Measurements from ENCODE around the gene P3R3URF. TPM values are rescaled to one million over a fixed set of nuclear protein-coding genes. Genes with fewer than 3 reads are reported as not detected.

P3R3URF gene
- total RNA-seq, 4 donors from 2014 or later = not detected

DNA sequence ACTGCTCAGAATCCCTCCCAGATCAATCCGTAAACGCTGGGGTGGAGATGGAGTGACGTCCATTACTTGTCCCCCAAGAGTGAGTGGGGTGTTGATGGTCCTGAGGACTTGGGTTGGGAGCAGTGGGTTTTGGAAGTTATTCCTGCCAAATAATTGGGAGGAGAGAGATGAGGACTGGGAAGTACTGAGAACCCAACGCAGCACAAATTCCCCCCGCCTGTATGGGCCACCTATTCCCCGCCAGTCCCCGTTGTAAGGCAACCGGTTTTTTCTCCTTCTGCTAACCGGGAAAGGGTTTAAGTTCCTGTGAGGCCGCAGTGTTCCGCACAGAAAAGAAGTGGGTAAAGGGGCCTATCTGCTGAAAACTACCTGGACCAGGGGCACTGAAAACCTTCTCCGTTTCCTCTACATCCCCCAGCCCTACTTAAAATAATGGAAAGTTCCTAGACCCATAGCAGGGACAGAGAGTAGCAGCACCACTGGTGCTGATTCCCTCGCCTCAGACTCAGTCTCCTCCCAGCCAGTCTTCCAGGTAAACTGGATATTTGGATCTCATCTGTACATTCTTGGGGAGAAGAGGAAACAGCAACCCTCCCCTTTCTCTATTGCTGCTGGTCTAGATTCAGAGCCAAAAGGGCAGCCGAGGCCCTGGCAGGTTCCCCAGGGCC, 27.6 kb upstream of the P3R3URF start:
- H3K27ac ChIP-seq = peak overlapping the region; percentile 72 to 88 (median 79)
- DNase-seq = no peak
- TF ChIP-seq, protein P1, sequence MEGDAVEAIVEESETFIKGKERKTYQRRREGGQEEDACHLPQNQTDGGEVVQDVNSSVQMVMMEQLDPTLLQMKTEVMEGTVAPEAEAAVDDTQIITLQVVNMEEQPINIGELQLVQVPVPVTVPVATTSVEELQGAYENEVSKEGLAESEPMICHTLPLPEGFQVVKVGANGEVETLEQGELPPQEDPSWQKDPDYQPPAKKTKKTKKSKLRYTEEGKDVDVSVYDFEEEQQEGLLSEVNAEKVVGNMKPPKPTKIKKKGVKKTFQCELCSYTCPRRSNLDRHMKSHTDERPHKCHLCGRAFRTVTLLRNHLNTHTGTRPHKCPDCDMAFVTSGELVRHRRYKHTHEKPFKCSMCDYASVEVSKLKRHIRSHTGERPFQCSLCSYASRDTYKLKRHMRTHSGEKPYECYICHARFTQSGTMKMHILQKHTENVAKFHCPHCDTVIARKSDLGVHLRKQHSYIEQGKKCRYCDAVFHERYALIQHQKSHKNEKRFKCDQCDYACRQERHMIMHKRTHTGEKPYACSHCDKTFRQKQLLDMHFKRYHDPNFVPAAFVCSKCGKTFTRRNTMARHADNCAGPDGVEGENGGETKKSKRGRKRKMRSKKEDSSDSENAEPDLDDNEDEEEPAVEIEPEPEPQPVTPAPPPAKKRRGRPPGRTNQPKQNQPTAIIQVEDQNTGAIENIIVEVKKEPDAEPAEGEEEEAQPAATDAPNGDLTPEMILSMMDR (IDR thresholded peaks at IDR 0.05) = no peak
- TF ChIP-seq POLR2AphosphoS5 (IDR thresholded peaks at IDR 0.05) (no peak), EP300 (IDR thresholded peaks at IDR 0.05; ENCODE audit: low read depth) (no peak), POLR2A (IDR thresholded peaks at IDR 0.05) (no peak)
- H3K4me1 ChIP-seq = peaks cover 4 to 21% (median 14%) of the 10 kb centered on the region in 4 donors
- in situ Hi-C loops (cut with MboI; ENCODE audit: low pct_ligation_motif_present in 1 of 4, low pct_unique_long_range_greater_than_20kb in 1 of 4, low sequenced_read_pairs in 3 of 4) = no loop called here
- WGBS, 2 donors (ENCODE audit: low coverage in 1 of 2) = 54 to 55% methylated on average over 6 to 14 of the region's 14 CpGs
- peak overlapping the region; percentile 57 to 73 (median 63) for H3K4me3 ChIP-seq
- no peaks in the 10 kb centered on the region for H3K36me3 ChIP-seq
- intact Hi-C loops (cut with DNase I; ENCODE audit: low total_unique reads) = no loop called here
- no peaks in the 10 kb centered on the region for H3K9me3 ChIP-seq
- H3K27me3 ChIP-seq = no peaks in the 10 kb centered on the region

DNA sequence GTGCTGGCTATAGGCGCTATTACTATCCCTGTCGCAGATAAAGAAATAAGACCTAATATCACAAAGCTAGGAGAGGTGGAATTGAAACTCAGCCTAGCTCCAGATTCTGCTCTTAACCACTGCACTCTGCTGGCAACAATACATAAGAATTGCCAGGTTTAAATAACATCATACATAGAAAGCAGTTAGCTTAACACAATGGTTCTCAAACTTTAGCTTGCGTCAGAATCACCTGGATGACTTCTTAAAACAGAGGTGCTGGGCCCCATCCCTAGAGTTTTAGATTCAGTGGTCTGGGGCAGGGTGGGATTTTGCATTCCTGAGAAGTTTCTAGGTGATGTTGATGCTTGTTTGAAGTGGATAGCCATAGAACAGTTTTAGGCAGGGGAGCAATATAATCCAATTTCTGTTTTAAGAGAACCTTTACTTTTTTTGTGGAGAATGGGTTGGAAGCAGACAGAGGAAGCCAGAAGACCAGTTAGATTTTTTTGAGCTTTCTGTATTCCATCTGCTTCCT, 23.0 kb upstream of the P3R3URF start:
- Histone ChIP-seq H3K9me3 (no peaks in the 10 kb centered on the region), H3K4me1 (peaks cover 8 to 32% (median 18%) of the 10 kb centered on the region in 4 donors), H3K4me3 (peak overlapping the region in 1 of 4 donors; percentile 80), H3K36me3 (no peaks in the 10 kb centered on the region), H3K27ac (peak overlapping the region in 3 of 4 donors; percentile 82 to 89 (median 88)), H3K27me3 (no peaks in the 10 kb centered on the region)
- DNase-seq = no peak
- in situ Hi-C loops (cut with MboI; ENCODE audit: low pct_ligation_motif_present in 1 of 4, low pct_unique_long_range_greater_than_20kb in 1 of 4, low sequenced_read_pairs in 3 of 4) = no loop called here
- TF ChIP-seq, protein P1 (IDR thresholded peaks at IDR 0.05) = no peak
- no peak for TF ChIP-seq POLR2AphosphoS5 (IDR thresholded peaks at IDR 0.05)
- no peak for TF ChIP-seq EP300 (IDR thresholded peaks at IDR 0.05; ENCODE audit: low read depth)
- no peak for TF ChIP-seq POLR2A (IDR thresholded peaks at IDR 0.05)
- intact Hi-C loops (cut with DNase I; ENCODE audit: low total_unique reads) = no loop called here
- 88 to 96% methylated on average over 3 of the region's 3 CpGs for WGBS, 2 donors (ENCODE audit: low coverage in 1 of 2)

DNA sequence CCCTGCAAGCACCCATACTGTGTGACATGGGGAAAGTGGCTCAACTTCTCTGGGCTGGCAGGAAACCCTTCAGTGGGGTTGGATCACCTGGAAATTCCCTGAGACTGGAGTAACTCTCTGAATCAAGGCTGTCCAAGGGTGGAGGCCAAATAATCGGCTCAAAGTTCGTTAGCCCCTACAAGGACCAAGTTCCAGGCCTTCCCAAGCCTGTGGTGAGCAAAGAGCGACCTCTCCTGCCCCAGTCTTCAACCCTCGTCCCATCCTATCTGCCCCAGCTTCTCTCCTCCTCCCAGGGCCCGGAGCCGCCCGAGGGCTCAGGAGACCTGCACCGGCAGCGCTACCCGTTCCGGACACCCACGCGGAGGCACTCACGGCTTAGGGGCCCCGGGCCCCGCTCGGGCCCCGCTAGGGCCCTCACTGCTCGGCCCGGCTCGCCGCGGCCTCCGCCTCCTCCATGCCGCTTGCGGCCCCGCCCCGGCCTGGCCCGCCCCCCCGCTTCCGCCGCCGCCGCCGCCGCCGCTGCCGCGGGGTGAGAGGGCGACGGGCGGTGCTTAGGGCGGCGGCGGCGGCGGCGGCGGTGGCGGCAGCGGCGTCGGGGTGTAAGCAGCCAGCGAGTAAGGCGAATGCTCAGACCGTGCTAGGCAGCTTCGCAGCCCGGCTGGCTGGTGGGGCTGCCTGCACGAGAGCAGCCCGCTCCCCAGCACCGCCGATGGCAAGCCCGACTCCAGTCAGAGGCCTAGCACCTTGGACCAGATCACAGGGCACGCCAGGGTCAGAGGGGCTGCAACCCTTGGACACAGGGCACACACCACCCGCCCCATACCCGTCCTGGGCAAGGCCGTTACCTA, 21.9 kb upstream of the P3R3URF start, which contains the start of gene POMGNT1:
Gene POMGNT1 (minus strand): TSS at position 471 of the 848 bp plus-strand sequence. CDS start 613 bp downstream, outside the sequence.
- TF ChIP-seq POLR2AphosphoS5 (IDR thresholded peaks at IDR 0.05) (peak; percentile 33 to 71 (median 46)), POLR2A (IDR thresholded peaks at IDR 0.05) (peak; percentile 67), EP300 (IDR thresholded peaks at IDR 0.05; ENCODE audit: low read depth) (no peak)
- TF ChIP-seq, protein P1 (IDR thresholded peaks at IDR 0.05) = no peak
- Histone ChIP-seq H3K27ac (peak within 1 kb of the TSS; percentile 82 to 89 (median 86)), H3K4me3 (peak within 1 kb of the TSS; percentile 45 to 92 (median 70)), H3K27me3 (no peaks in the 10 kb centered on the region), H3K36me3 (no peaks in the 10 kb centered on the region), H3K9me3 (no peaks in the 10 kb centered on the region), H3K4me1 (peaks cover 8 to 28% (median 16%) of the 10 kb centered on the region in 4 donors)
- 1% methylated on average over 16 of the region's 67 CpGs; no CpG with 5 or more reads in 1 of the 2 donors for WGBS, 2 donors (ENCODE audit: low coverage in 1 of 2)
- intact Hi-C loops (cut with DNase I; ENCODE audit: low total_unique reads) (no loop called here), in situ Hi-C loops (cut with MboI; ENCODE audit: low pct_ligation_motif_present in 1 of 4, low pct_unique_long_range_greater_than_20kb in 1 of 4, low sequenced_read_pairs in 3 of 4) (no loop called here)
- DNase-seq = peak; percentile 78

DNA sequence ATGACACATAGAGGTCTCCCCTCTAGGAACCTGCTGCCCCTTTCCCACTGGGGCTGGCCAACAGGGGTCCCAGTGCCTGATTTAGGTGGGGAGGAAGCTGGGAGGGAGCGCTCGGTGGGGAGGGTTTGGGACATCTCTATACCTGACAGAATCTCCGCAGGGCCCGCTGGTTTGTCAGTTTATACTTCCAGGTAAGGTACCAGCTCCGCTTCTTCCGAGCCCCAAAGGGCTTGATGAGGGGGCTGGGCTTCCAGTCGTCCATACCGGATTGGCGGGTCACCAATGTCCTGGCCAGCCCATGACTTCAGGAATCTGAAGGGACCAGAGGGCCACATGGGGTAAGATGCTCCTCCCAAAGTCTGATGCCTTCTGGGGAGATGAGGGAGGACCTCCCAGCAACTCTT, 21.3 kb upstream of the P3R3URF start:
- Histone ChIP-seq H3K27me3 (no peaks in the 10 kb centered on the region), H3K27ac (peak overlapping the region; percentile 82 to 89 (median 83)), H3K36me3 (no peaks in the 10 kb centered on the region), H3K4me3 (peak overlapping the region; percentile 45 to 92 (median 70)), H3K4me1 (peaks cover 8 to 23% (median 16%) of the 10 kb centered on the region in 4 donors), H3K9me3 (no peaks in the 10 kb centered on the region)
- in situ Hi-C loops (cut with MboI; ENCODE audit: low pct_ligation_motif_present in 1 of 4, low pct_unique_long_range_greater_than_20kb in 1 of 4, low sequenced_read_pairs in 3 of 4) (no loop called here), intact Hi-C loops (cut with DNase I; ENCODE audit: low total_unique reads) (no loop called here)
- no peak for TF ChIP-seq POLR2AphosphoS5 (IDR thresholded peaks at IDR 0.05)
- no peak for TF ChIP-seq EP300 (IDR thresholded peaks at IDR 0.05; ENCODE audit: low read depth)
- no peak for TF ChIP-seq POLR2A (IDR thresholded peaks at IDR 0.05)
- TF ChIP-seq, protein P1 (IDR thresholded peaks at IDR 0.05) = no peak
- WGBS, 2 donors (ENCODE audit: low coverage in 1 of 2) = 74% methylated on average over 7 of the region's 9 CpGs; no CpG with 5 or more reads in 1 of the 2 donors
- DNase-seq = no peak

Data from transverse colon (tissue), 4 donors.